SK-N-SH (cell line): ENCODE results near the gene HOTAIR. TPM values are rescaled to one million over a fixed set of nuclear protein-coding genes. Genes with fewer than 3 reads are reported as not detected.

Source experiments
- CTCF ChIA-PET: fragments of 300-600, 350-600 bp; formaldehyde crosslinking; extraction: SDS; loops from one replicate; lab custom pipeline; 2021; lab: Yijun Ruan, JAX
- POLR2A ChIA-PET: fragments of 350-600 bp; sonication (Branson Sonifier 250); formaldehyde crosslinking; extraction: SDS; loops from one replicate; lab custom pipeline; 2020; ENCODE audit warnings: antibody characterized with exemption, inconsistent platforms; lab: Yijun Ruan, JAX
- DNase-seq: peaks from one replicate; pipeline ENCODE4 v3.0.0; 2012
- H2AFZ ChIP-seq: fragments of 200-600 bp; sonication (generic); 2 replicates; pipeline ENCODE4 v1.8.1; 2016; ENCODE audit warnings: antibody characterized with exemption, mild to moderate bottlenecking, low read depth
- H3F3A ChIP-seq: fragments of 200-600 bp; sonication (generic); replicated peaks from 2 replicates; pipeline ENCODE3; 2016; ENCODE audit warnings: antibody characterized with exemption, mild to moderate bottlenecking; ENCODE audit not compliant: insufficient read depth
- H3K27ac ChIP-seq, 2 experiments: fragments of 200-500 bp in 1 of 2; fragments of 200-600 bp in 1 of 2; sonication (Bioruptor generic) in 1 of 2; sonication (generic), shearing (Covaris generic) in 1 of 2; 2 replicates each; pipeline versions ENCODE4 v1.5.1 to v1.6.1; 2014 to 2016; ENCODE audit warnings: low read depth in 2 of 2, inconsistent platforms in 1 of 2, low read length in 1 of 2, mild to moderate bottlenecking in 1 of 2, mixed read lengths in 1 of 2
- H3K27me3 ChIP-seq: fragments of 200-600 bp; sonication (generic), shearing (Covaris generic); 2 replicates; pipeline ENCODE4 v1.6.1; 2016; ENCODE audit warnings: mixed run types; ENCODE audit not compliant: insufficient read depth
- H3K36me3 ChIP-seq, 2 experiments: fragments of 200-500 bp in 1 of 2; fragments of 200-600 bp in 1 of 2; sonication (Bioruptor generic) in 1 of 2; sonication (generic) in 1 of 2; replicated peaks in 1 of 2; 2 replicates each; pipeline versions ENCODE3 to v1.5.1; 2014 to 2016; ENCODE audit warnings: low read length in 1 of 2, mild to moderate bottlenecking in 1 of 2; ENCODE audit not compliant: insufficient read depth in 2 of 2, control insufficient read depth in 1 of 2
- H3K4me1 ChIP-seq, 2 experiments: fragments of 200-500 bp in 1 of 2; fragments of 200-600 bp in 1 of 2; sonication (Bioruptor generic) in 1 of 2; sonication (generic), shearing (Covaris generic) in 1 of 2; 2 replicates each; pipeline versions ENCODE4 v1.5.1 to v1.6.1; 2014 to 2016; ENCODE audit warnings: low read depth in 1 of 2, low read length in 1 of 2, mixed run types in 1 of 2; ENCODE audit not compliant: insufficient read depth in 2 of 2, control insufficient read depth in 1 of 2
- H3K4me2 ChIP-seq: fragments of 200-600 bp; sonication (generic), shearing (Covaris generic); 2 replicates; pipeline ENCODE4 v1.6.1; 2017; ENCODE audit warnings: mixed run types
- H3K4me3 ChIP-seq, 2 experiments: fragments of 200-500 bp in 1 of 2; fragments of 200-600 bp in 1 of 2; sonication (Bioruptor generic) in 1 of 2; sonication (generic), shearing (Covaris generic) in 1 of 2; 2 replicates each; pipeline versions ENCODE4 v1.5.1 to v1.8.1; 2014 to 2016; ENCODE audit warnings: low read depth in 2 of 2, inconsistent platforms in 1 of 2, low read length in 1 of 2, mild to moderate bottlenecking in 1 of 2, mixed read lengths in 1 of 2, moderate library complexity in 1 of 2
- H3K79me2 ChIP-seq: fragments of 200-600 bp; sonication (generic); 2 replicates; pipeline ENCODE4 v1.8.1; 2017; ENCODE audit warnings: mild to moderate bottlenecking; ENCODE audit not compliant: insufficient read depth
- H3K9ac ChIP-seq: fragments of 200-600 bp; sonication (generic); 2 replicates; pipeline ENCODE4 v1.6.1; 2017; ENCODE audit warnings: mixed run types
- H3K9me2 ChIP-seq: fragments of 200-600 bp; sonication (generic); 2 replicates; pipeline ENCODE4 v1.6.1; 2017; ENCODE audit warnings: mixed run types
- H3K9me3 ChIP-seq: fragments of 200-600 bp; sonication (generic); 2 replicates; pipeline ENCODE4 v1.6.1; 2017; ENCODE audit warnings: mixed run types, mild to moderate bottlenecking, moderate library complexity
- H4K20me1 ChIP-seq: fragments of 200-600 bp; sonication (generic); 2 replicates; pipeline ENCODE4 v1.6.1; 2017; ENCODE audit warnings: mild to moderate bottlenecking, mixed run types; ENCODE audit not compliant: insufficient read depth
- CHD2 ChIP-seq: fragments of 150-350 bp; IDR thresholded peaks from 2 replicates; pipeline ENCODE4 v1.6.1; 2018; ENCODE audit warnings: low read length; ENCODE audit not compliant: partially characterized antibody
- ELF1 ChIP-seq: IDR thresholded peaks from 2 replicates; pipeline ENCODE4 v1.4.0; 2012
- EP300 ChIP-seq, 2 experiments: IDR thresholded peaks; 2 replicates each; pipeline versions ENCODE4 v1.4.0 to v1.6.1; 2012; ENCODE audit warnings: borderline replicate concordance in 1 of 2, low read depth in 1 of 2, low read length in 1 of 2
- GABPA ChIP-seq: IDR thresholded peaks from 2 replicates; pipeline ENCODE4 v1.4.0; 2012; ENCODE audit warnings: low read depth, mild to moderate bottlenecking
- MAX ChIP-seq: IDR thresholded peaks from 2 replicates; pipeline ENCODE4 v1.4.0; 2012; ENCODE audit warnings: low read depth
- NFIC ChIP-seq: IDR thresholded peaks from 2 replicates; pipeline ENCODE4 v1.4.0; 2012; ENCODE audit warnings: borderline replicate concordance
- NRF1 ChIP-seq: IDR thresholded peaks from 2 replicates; pipeline ENCODE4 v1.6.1; 2012; ENCODE audit warnings: low read depth, mild to moderate bottlenecking, low read length
- PBX3 ChIP-seq: IDR thresholded peaks from 2 replicates; pipeline ENCODE4; 2012
- POLR2AphosphoS5 ChIP-seq: IDR thresholded peaks from 2 replicates; pipeline ENCODE4 v1.6.1; 2012; ENCODE audit warnings: low read depth, low read length
- SIN3A ChIP-seq: IDR thresholded peaks from 2 replicates; pipeline ENCODE4 v1.6.1; 2012; ENCODE audit warnings: low read depth, mild to moderate bottlenecking, low read length, moderate library complexity, borderline replicate concordance
- TAF1 ChIP-seq: IDR thresholded peaks from 2 replicates; pipeline ENCODE4 v1.6.1; 2012; ENCODE audit warnings: low read depth, mild to moderate bottlenecking, low read length, moderate library complexity, borderline replicate concordance
- TCF12 ChIP-seq: IDR thresholded peaks from 2 replicates; pipeline ENCODE4 v1.4.0; 2012
- YY1 ChIP-seq: IDR thresholded peaks from 2 replicates; pipeline ENCODE4 v1.4.0; 2012; ENCODE audit warnings: low read depth, mild to moderate bottlenecking
- WGBS: methylation state at CpG from one replicate; pipeline ENCODE4 v1.1.6; 2017; ENCODE audit warnings: low lambda C conversion rate; 5-methylcytosine and 5-hydroxymethylcytosine counted together
- polyA plus RNA-seq, 3 experiments: library from polyadenylated mRNA; depleted of rRNA; stranded (reverse); fragments of >200 nt; gene quantifications; 2 replicates each; pipeline ENCODE4 v1.2.3, GENCODE V29; 2012
- TF ChIP-seq, protein P1 (sequence below): fragments of 150-350 bp; IDR thresholded peaks from 2 replicates; pipeline ENCODE4 v1.6.1; 2017; ENCODE audit warnings: antibody characterized with exemption, low read length, low read depth, borderline replicate concordance

The HOTAIR gene
- polyA plus RNA-seq, 1 of the 3 experiments (the other 2 are of a cell fraction): not detected

- Histone ChIP-seq H3K4me1 (peaks cover 7 to 36% of the 10 kb centered on the region in 2 experiments; a peak in 2 of 4 replicates), H4K20me1 (no peaks in the 10 kb centered on the region), H3K9me2 (no peaks in the 10 kb centered on the region), H3K79me2 (peaks cover 10% of the 10 kb centered on the region; the same call in 1 of the 2 replicates), H3K9me3 (no peaks in the 10 kb centered on the region), H3K36me3 (no peaks in the 10 kb centered on the region), H3F3A (peaks cover 9% of the 10 kb centered on the region), H3K27me3 (no peaks in the 10 kb centered on the region), H3K27ac (peak overlapping the region; percentile 89 to 99)
- 0% methylated on average over 6 of the region's 34 CpGs for WGBS
- ChIA-PET POLR2A (interaction anchor here (0.6 to 1.8 kb wide), 9 partner anchors 10 to 262 kb away, joined by 3 to 11 read pairs (median 3); partner anchors contain the start of genes CBX5, HNRNPA1, HOXC5 and HOXC6), CTCF (interaction anchor here (0.7 to 24.5 kb wide), 11 partner anchors 9 to 342 kb away, joined by 3 to 568 read pairs (median 6); partner anchors contain the start of genes HOXC5, HOXC9 and SMUG1)
- DNase-seq: peak; percentile 99
- TF ChIP-seq MAX (0 out of 2 replicates have a peak, but pooled peaks have one; percentile 19), SIN3A (peak; percentile 53; the same call in 1 of the 2 replicates), TAF1 (peak; percentile 75; the same call in 1 of the 2 replicates), TCF12 (0 out of 2 replicates have a peak, but pooled peaks have one; percentile 33), POLR2AphosphoS5 (peak; percentile 76), NRF1 (peak; percentile 92), NFIC (no peak), ELF1 (peak; percentile 66), PBX3 (no peak), YY1 (peak; percentile 77), GABPA (peak; percentile 58), CHD2 (peak; percentile 85), EP300 (IDR thresholded peaks at IDR 0.05; ENCODE audit: borderline replicate concordance in 1 of 2, low read depth in 1 of 2, low read length in 1 of 2) (peak in 1 of 2 experiments; percentile 30; a peak in 1 of 4 replicates)
- TF ChIP-seq, protein P1, sequence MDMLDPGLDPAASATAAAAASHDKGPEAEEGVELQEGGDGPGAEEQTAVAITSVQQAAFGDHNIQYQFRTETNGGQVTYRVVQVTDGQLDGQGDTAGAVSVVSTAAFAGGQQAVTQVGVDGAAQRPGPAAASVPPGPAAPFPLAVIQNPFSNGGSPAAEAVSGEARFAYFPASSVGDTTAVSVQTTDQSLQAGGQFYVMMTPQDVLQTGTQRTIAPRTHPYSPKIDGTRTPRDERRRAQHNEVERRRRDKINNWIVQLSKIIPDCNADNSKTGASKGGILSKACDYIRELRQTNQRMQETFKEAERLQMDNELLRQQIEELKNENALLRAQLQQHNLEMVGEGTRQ: no peak
- TF ChIP-seq, all 33 proteins: peak for 11
- Histone ChIP-seq H3K4me3 (peak overlapping the region; percentile 69 to 85), H2AFZ (peak overlapping the region; percentile 94), H3K9ac (peak overlapping the region; percentile 98), H3K4me2 (peak overlapping the region; percentile 99)
These were observed 43.2 kb upstream of the HOTAIR start for GRCh38 chr12:54017878-54018467.
